WTC11 (cell line): Measurements from ENCODE around the gene TMEM131L.

Source experiments
- ATF6 ChIP-seq: sonication (generic); formaldehyde crosslinking; IDR thresholded peaks from 2 replicates; pipeline ENCODE4 v1.8.1; 2023; ENCODE audit warnings: mild to moderate bottlenecking, missing genetic modification reagents
- CREM ChIP-seq: sonication (generic); formaldehyde crosslinking; IDR thresholded peaks from 2 replicates; pipeline ENCODE4 v1.8.1; 2022; ENCODE audit warnings: mild to moderate bottlenecking, missing genetic modification reagents, moderate library complexity
- CTCF ChIP-seq: fragments of 200-600 bp; IDR thresholded peaks from 2 replicates; pipeline ENCODE4 v1.8.0; 2022; ENCODE audit warnings: antibody characterized with exemption
- E2F1 ChIP-seq: sonication (generic); formaldehyde crosslinking; IDR thresholded peaks from 2 replicates; pipeline ENCODE4 v1.8.0; 2022; ENCODE audit warnings: mild to moderate bottlenecking, missing genetic modification reagents
- FOXK1 ChIP-seq: sonication (generic); formaldehyde crosslinking; IDR thresholded peaks from 2 replicates; pipeline ENCODE4 v1.8.0; 2022; ENCODE audit warnings: mild to moderate bottlenecking, moderate library complexity, missing genetic modification reagents
- GABPB1 ChIP-seq: sonication (generic); formaldehyde crosslinking; IDR thresholded peaks from 2 replicates; pipeline ENCODE4 v1.8.1; 2023; ENCODE audit warnings: mild to moderate bottlenecking, missing genetic modification reagents
- NFYB ChIP-seq: sonication (generic); formaldehyde crosslinking; conservative IDR thresholded peaks from 2 replicates; pipeline ENCODE4 v1.8.0; 2022; ENCODE audit warnings: low read depth, missing genetic modification reagents
- STAT6 ChIP-seq: sonication (generic); formaldehyde crosslinking; conservative IDR thresholded peaks from 2 replicates; pipeline ENCODE4 v1.8.1; 2023; ENCODE audit warnings: mild to moderate bottlenecking, low read depth, missing genetic modification reagents, moderate library complexity
- USF1 ChIP-seq: sonication (generic); formaldehyde crosslinking; IDR thresholded peaks from 2 replicates; pipeline ENCODE4 v1.8.0; 2022; ENCODE audit warnings: mild to moderate bottlenecking, missing genetic modification reagents
- ZNF138 ChIP-seq: sonication (generic); formaldehyde crosslinking; conservative IDR thresholded peaks from 2 replicates; pipeline ENCODE4 v1.8.1; 2022; ENCODE audit warnings: mild to moderate bottlenecking, moderate library complexity, missing genetic modification reagents

- no peak for TF ChIP-seq CTCF
- no peak for TF ChIP-seq ZNF138 (CRISPR knock-in tag)
- no peak for TF ChIP-seq STAT6
- no peak for TF ChIP-seq CREM (CRISPR knock-in tag)
- no peak for TF ChIP-seq GABPB1 (CRISPR knock-in tag)
- TF ChIP-seq E2F1 (CRISPR knock-in tag), result no peak
- TF ChIP-seq FOXK1 (CRISPR knock-in tag), result no peak
- TF ChIP-seq ATF6 (CRISPR knock-in tag), result no peak
- TF ChIP-seq NFYB (CRISPR knock-in tag), result no peak
- TF ChIP-seq USF1 (CRISPR knock-in tag), result no peak
Observed at GRCh38 chr4:153521999-153522801, 56.0 kb downstream of the TMEM131L start.
